Measurements from ENCODE around the gene SUPT20HL2. TPM values are rescaled to one million over a fixed set of nuclear protein-coding genes. Genes with fewer than 3 reads are reported as not detected.
"Not testable (repeated sequence)": the region's sequence is repeated elsewhere in the genome, so short reads cannot be mapped to it uniquely, and the experiment has no call there.

SUPT20HL2 gene
- total RNA-seq (not detected), polyA plus RNA-seq (not detected)
- long read RNA-seq, donor 1, result 0 reads
- long read RNA-seq, donor 2, result 0 reads
- long read RNA-seq, donor 3, result 0 reads
- long read RNA-seq, donor 4, result 0 reads
- long read RNA-seq, donor 5, result 0 reads
- long read RNA-seq, donor 6, result 0 reads
- long read RNA-seq, donor 7, result 0 reads
- long read RNA-seq, donor 8, result 0 reads
- long read RNA-seq, donor 9, result 0 reads
- long read RNA-seq, donor 10, result 0 reads

DNA sequence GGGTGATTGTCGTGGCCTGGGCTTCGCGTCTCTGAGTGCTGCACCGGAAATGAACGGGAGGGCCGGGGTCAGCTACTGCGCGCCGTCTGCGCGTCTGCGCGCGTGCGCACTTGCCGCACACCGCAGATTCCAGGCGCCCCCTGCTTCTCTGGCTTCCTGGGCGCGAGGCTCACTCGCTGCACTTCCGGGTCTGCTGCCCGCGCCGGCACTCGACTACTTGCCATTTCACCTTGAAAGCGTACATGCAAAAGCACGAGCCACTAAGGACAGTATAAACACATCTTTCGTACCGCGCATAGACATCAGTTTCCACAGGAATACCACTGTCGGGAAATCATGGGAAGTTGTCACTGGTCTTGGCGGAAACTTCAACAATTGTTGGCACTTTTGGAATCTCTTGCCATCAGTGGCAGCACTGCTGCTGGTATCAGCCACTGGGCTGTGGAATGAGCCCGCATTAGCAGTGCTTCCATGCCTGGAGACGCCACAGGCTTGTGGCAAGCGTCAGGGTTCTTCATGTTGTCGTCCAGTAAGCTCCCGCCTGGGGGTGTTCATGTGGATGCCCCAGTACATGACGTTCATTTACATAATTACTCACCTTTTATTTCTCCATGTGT is at the start of gene SUPT20HL2:
TSS of gene SUPT20HL2 (minus strand) at position 51 of the 617 bp plus-strand sequence. CDS start 754 bp downstream, outside the sequence.
- no peak for TF ChIP-seq POLR2A (IDR thresholded peaks at IDR 0.05)
- TF ChIP-seq CTCF (IDR thresholded peaks at IDR 0.05), result no peak
- no peak within 1 kb of the TSS for H3K27ac ChIP-seq
- intact Hi-C loops (cut with DNase I), result no loop called here
- no peaks in the 10 kb centered on the region for H3K36me3 ChIP-seq (replicated peaks in 1 of 2)
- WGBS, 4 donors, result 85 to 96% (median 92%) methylated on average over 24 to 39 of the region's 39 CpGs
- H3K27me3 ChIP-seq, result peaks cover 13% of the 10 kb centered on the region
- H3K4me1 ChIP-seq (replicated peaks in 1 of 2), result no peaks in the 10 kb centered on the region
- H3K4me3 ChIP-seq, result no peak within 1 kb of the TSS
- DNase-seq, result no peak
- H3K9me3 ChIP-seq (replicated peaks in 1 of 3), result no peaks in the 10 kb centered on the region

- H3K4me1 ChIP-seq (replicated peaks in 1 of 2); intact Hi-C loops (cut with DNase I); H3K27ac ChIP-seq; H3K27me3 ChIP-seq; DNase-seq; H3K36me3 ChIP-seq (replicated peaks in 1 of 2); H3K9me3 ChIP-seq (replicated peaks in 1 of 3); H3K4me3 ChIP-seq: not testable (repeated sequence)
- WGBS, 4 donors, result 84 to 93% (median 90%) methylated on average over 11 to 37 of the region's 41 CpGs
Measured at GRCh38 chrX:24362089-24362745, 48.3 kb upstream of the SUPT20HL2 start.

GRCh38 chrX:24360272-24360671 is 46.4 kb upstream of the SUPT20HL2 start, which contains the start of gene SUPT20HL1:
SUPT20HL1 (plus strand) TSS chrX:24360639; CDS start chrX:24362761, 2,122 bp downstream.
- WGBS, 4 donors, result 72 to 83% (median 77%) methylated on average over 3 of the region's 3 CpGs
- no peak within 1 kb of the TSS for H3K27ac ChIP-seq
- H3K9me3 ChIP-seq (replicated peaks in 1 of 3), result no peaks in the 10 kb centered on the region
- intact Hi-C loops (cut with DNase I), result no loop called here
- DNase-seq, result no peak
- no peaks in the 10 kb centered on the region for H3K4me1 ChIP-seq (replicated peaks in 1 of 2)
- H3K4me3 ChIP-seq, result no peak within 1 kb of the TSS
- H3K27me3 ChIP-seq, result peaks cover 8% of the 10 kb centered on the region
- TF ChIP-seq CTCF (IDR thresholded peaks at IDR 0.05), result no peak
- no peak for TF ChIP-seq POLR2A (IDR thresholded peaks at IDR 0.05)
- no peaks in the 10 kb centered on the region for H3K36me3 ChIP-seq (replicated peaks in 1 of 2)

GRCh38 chrX:24357106-24357505 is 43.2 kb upstream of the SUPT20HL2 start:
- intact Hi-C loops (cut with DNase I), result no loop called here
- TF ChIP-seq CTCF (IDR thresholded peaks at IDR 0.05) (no peak), POLR2A (IDR thresholded peaks at IDR 0.05) (no peak)
- H3K4me3 ChIP-seq, result no peak overlapping the region
- H3K4me1 ChIP-seq (replicated peaks in 1 of 2), result no peaks in the 10 kb centered on the region
- no peak overlapping the region for H3K27ac ChIP-seq
- no peaks in the 10 kb centered on the region for H3K9me3 ChIP-seq (replicated peaks in 1 of 3)
- no peak for DNase-seq
- no peaks in the 10 kb centered on the region for H3K36me3 ChIP-seq (replicated peaks in 1 of 2)
- peaks cover 13% of the 10 kb centered on the region for H3K27me3 ChIP-seq
